Loucy (cell line): ENCODE data around the gene ARL13B.
A peak's percentile ranks its signal among the peaks of the same experiment; 100 is the strongest.
"Not testable (repeated sequence)": the region's sequence is repeated elsewhere in the genome, so short reads cannot be mapped to it uniquely, and the experiment has no call there.

Experiments
- H2AFZ ChIP-seq: fragments of 200-600 bp; sonication (generic); 2 replicates; pipeline ENCODE4 v1.6.0; 2016; ENCODE audit warnings: antibody characterized with exemption, mild to moderate bottlenecking, low read length, moderate library complexity
- H3F3A ChIP-seq: fragments of 200-600 bp; 2 replicates; pipeline ENCODE4 v1.6.0; 2016; ENCODE audit warnings: antibody characterized with exemption, low read depth, mild to moderate bottlenecking
- H3K27me3 ChIP-seq: fragments of 200-600 bp; sonication (generic); 2 replicates; pipeline ENCODE4 v1.6.1; 2014; ENCODE audit warnings: low read length, mild to moderate bottlenecking; ENCODE audit not compliant: insufficient read depth, poor library complexity, severe bottlenecking
- H3K36me3 ChIP-seq: fragments of 200-600 bp; sonication (generic); 2 replicates; pipeline ENCODE4 v1.6.1; 2016; ENCODE audit warnings: low read length; ENCODE audit not compliant: insufficient read depth
- H3K4me1 ChIP-seq: fragments of 200-600 bp; sonication (generic); 2 replicates; pipeline ENCODE4 v1.5.1; 2014; ENCODE audit warnings: low read length, mild to moderate bottlenecking; ENCODE audit not compliant: insufficient read depth, poor library complexity, severe bottlenecking
- H3K4me2 ChIP-seq: fragments of 200-600 bp; sonication (generic); 2 replicates; pipeline ENCODE4 v1.6.0; 2014; ENCODE audit warnings: antibody characterized with exemption, low read length, low read depth, mild to moderate bottlenecking; ENCODE audit not compliant: poor library complexity, severe bottlenecking
- H3K4me3 ChIP-seq: fragments of 200-600 bp; sonication (generic); 2 replicates; pipeline ENCODE4 v1.5.1; 2014; ENCODE audit warnings: low read length, mild to moderate bottlenecking, mixed read lengths; ENCODE audit not compliant: poor library complexity, severe bottlenecking
- H3K79me2 ChIP-seq: fragments of 200-600 bp; sonication (generic); 2 replicates; pipeline ENCODE4 v1.6.1; 2014; ENCODE audit warnings: low read length; ENCODE audit not compliant: insufficient read depth
- H3K9ac ChIP-seq: fragments of 200-600 bp; sonication (generic); 2 replicates; pipeline ENCODE4 v1.6.0; 2014; ENCODE audit warnings: mild to moderate bottlenecking, low read depth, low read length, moderate library complexity; ENCODE audit not compliant: poor library complexity, severe bottlenecking
- H3K9me2 ChIP-seq: fragments of 200-600 bp; sonication (generic); replicated peaks from 2 replicates; pipeline ENCODE4 v1.6.1; 2016; ENCODE audit warnings: low read depth, low read length, mixed read lengths
- H3K9me3 ChIP-seq: fragments of 200-600 bp; sonication (generic); 2 replicates; pipeline ENCODE4 v1.6.1; 2014; ENCODE audit warnings: mild to moderate bottlenecking, antibody characterized with exemption, low read length, low read depth; ENCODE audit not compliant: insufficient read depth
- H4K20me1 ChIP-seq: fragments of 200-600 bp; sonication (generic); 2 replicates; pipeline ENCODE4 v1.6.0; 2014; ENCODE audit warnings: antibody characterized with exemption, low read length, mild to moderate bottlenecking; ENCODE audit not compliant: insufficient read depth, poor library complexity, severe bottlenecking
- EZH2phosphoT487 ChIP-seq: fragments of 200-600 bp; IDR thresholded peaks from 2 replicates; pipeline ENCODE4 v1.6.1; 2018; ENCODE audit warnings: antibody characterized with exemption, mild to moderate bottlenecking, moderate library complexity, borderline replicate concordance
- TF ChIP-seq, protein P1 (sequence below): fragments of 200-600 bp; sonication (generic); conservative IDR thresholded peaks from 2 replicates; pipeline ENCODE4 v1.5.1; 2014; ENCODE audit warnings: mild to moderate bottlenecking, antibody characterized with exemption, low read length

Gene ARL13B

GRCh38 chr3:94036909-94037507 is 57.1 kb downstream of the ARL13B start:
- Histone ChIP-seq H3K9ac (no peak overlapping the region), H3K9me3 (no peaks in the 10 kb centered on the region), H3K4me2 (no peak overlapping the region), H3F3A (no peaks in the 10 kb centered on the region), H3K79me2 (no peaks in the 10 kb centered on the region), H3K4me1 (no peaks in the 10 kb centered on the region), H3K36me3 (no peaks in the 10 kb centered on the region), H4K20me1 (no peaks in the 10 kb centered on the region), H3K4me3 (no peak overlapping the region), H3K9me2 (no peaks in the 10 kb centered on the region), H3K27me3 (no peaks in the 10 kb centered on the region), H2AFZ (no peak overlapping the region)
- TF ChIP-seq EZH2phosphoT487: no peak
- TF ChIP-seq, protein P1, sequence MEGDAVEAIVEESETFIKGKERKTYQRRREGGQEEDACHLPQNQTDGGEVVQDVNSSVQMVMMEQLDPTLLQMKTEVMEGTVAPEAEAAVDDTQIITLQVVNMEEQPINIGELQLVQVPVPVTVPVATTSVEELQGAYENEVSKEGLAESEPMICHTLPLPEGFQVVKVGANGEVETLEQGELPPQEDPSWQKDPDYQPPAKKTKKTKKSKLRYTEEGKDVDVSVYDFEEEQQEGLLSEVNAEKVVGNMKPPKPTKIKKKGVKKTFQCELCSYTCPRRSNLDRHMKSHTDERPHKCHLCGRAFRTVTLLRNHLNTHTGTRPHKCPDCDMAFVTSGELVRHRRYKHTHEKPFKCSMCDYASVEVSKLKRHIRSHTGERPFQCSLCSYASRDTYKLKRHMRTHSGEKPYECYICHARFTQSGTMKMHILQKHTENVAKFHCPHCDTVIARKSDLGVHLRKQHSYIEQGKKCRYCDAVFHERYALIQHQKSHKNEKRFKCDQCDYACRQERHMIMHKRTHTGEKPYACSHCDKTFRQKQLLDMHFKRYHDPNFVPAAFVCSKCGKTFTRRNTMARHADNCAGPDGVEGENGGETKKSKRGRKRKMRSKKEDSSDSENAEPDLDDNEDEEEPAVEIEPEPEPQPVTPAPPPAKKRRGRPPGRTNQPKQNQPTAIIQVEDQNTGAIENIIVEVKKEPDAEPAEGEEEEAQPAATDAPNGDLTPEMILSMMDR: peak; percentile 72

DNA sequence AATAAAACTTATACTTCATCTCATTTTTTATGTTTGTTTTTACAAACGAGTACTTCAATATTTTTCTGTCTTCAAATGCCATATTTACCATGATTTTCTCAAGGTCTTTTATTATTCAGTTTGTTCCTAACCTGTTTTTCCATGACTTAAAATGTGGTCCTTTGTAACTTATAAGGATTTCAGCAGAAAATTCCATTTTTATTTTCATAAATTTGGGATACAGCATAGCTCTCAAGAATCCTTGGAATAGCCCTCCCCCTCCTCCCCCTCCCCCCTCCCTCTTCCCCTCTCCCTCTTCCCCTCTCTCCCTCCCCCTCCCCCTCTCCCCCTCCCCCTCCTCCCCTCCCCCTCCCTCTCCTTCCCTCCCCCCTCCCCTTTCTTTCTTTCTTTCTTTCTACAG is 63.3 kb downstream of the ARL13B start:
- Histone ChIP-seq H3K4me1 (no peaks in the 10 kb centered on the region), H3K9me2 (no peaks in the 10 kb centered on the region), H3K36me3 (no peaks in the 10 kb centered on the region), H3K79me2 (no peaks in the 10 kb centered on the region), H3K27me3 (no peaks in the 10 kb centered on the region), H3K4me3 (no peak overlapping the region), H2AFZ (no peak overlapping the region), H4K20me1 (no peaks in the 10 kb centered on the region), H3K9me3 (no peaks in the 10 kb centered on the region), H3K9ac (no peak overlapping the region), H3K4me2 (no peak overlapping the region), H3F3A (peaks cover 3% of the 10 kb centered on the region; the same call in 1 of the 2 replicates)
- no peak for TF ChIP-seq EZH2phosphoT487
- TF ChIP-seq, protein P1: no peak

- H3K27me3 ChIP-seq, H3K9ac ChIP-seq, H3K4me3 ChIP-seq, H3K4me1 ChIP-seq, H4K20me1 ChIP-seq, H2AFZ ChIP-seq, H3K9me3 ChIP-seq, H3K9me2 ChIP-seq, H3K4me2 ChIP-seq, H3K79me2 ChIP-seq, H3F3A ChIP-seq, H3K36me3 ChIP-seq: not testable (repeated sequence)
Observed at GRCh38 chr3:94044100-94044936, 64.4 kb downstream of the ARL13B start.
